IMR-90 (cell line): ENCODE measurements around the gene GPRIN3.

Experiments used
- BHLHE40 ChIP-seq: fragments of 150-350 bp; IDR thresholded peaks from 2 replicates; pipeline ENCODE4 v1.6.1; 2016; ENCODE audit warnings: mild to moderate bottlenecking, low read depth, low read length
- CEBPB ChIP-seq: IDR thresholded peaks from 2 replicates; pipeline ENCODE4 v1.6.1; 2012; ENCODE audit warnings: low read depth, low read length, improper control_type of control experiment
- CHD1 ChIP-seq: IDR thresholded peaks from 2 replicates; pipeline ENCODE4 v1.6.1; 2012; ENCODE audit warnings: low read depth, low read length, improper control_type of control experiment
- MAFK ChIP-seq: IDR thresholded peaks from 2 replicates; pipeline ENCODE4 v1.6.1; 2012; ENCODE audit warnings: low read depth, low read length, improper control_type of control experiment
- MAZ ChIP-seq: IDR thresholded peaks from 2 replicates; pipeline ENCODE4 v1.6.1; 2012; ENCODE audit warnings: low read depth, mild to moderate bottlenecking, low read length, improper control_type of control experiment, moderate library complexity, borderline replicate concordance
- MXI1 ChIP-seq: IDR thresholded peaks from 2 replicates; pipeline ENCODE4 v1.6.1; 2012; ENCODE audit warnings: low read depth, mild to moderate bottlenecking, low read length, moderate library complexity, borderline replicate concordance
- POLR2A ChIP-seq: IDR thresholded peaks from 2 replicates; pipeline ENCODE4 v1.6.1; 2012; ENCODE audit warnings: mild to moderate bottlenecking, low read depth, low read length
- RAD21 ChIP-seq: IDR thresholded peaks from 2 replicates; pipeline ENCODE4 v1.6.1; 2012; ENCODE audit warnings: low read length, improper control_type of control experiment
- RCOR1 ChIP-seq: IDR thresholded peaks from 2 replicates; pipeline ENCODE4 v1.6.1; 2012; ENCODE audit warnings: mild to moderate bottlenecking, low read length, improper control_type of control experiment; ENCODE audit not compliant: insufficient replicate concordance
- RFX5 ChIP-seq: IDR thresholded peaks from 2 replicates; pipeline ENCODE4 v1.8.0; 2012; ENCODE audit warnings: low read depth, mild to moderate bottlenecking, low read length, moderate library complexity
- SMC3 ChIP-seq: fragments of 150-350 bp; IDR thresholded peaks from 2 replicates; pipeline ENCODE4 v1.6.1; 2016; ENCODE audit warnings: low read depth, mild to moderate bottlenecking, antibody characterized with exemption, low read length, moderate library complexity
- TF ChIP-seq, protein P1 (sequence below): conservative IDR thresholded peaks from 2 replicates; pipeline ENCODE4 v1.5.1; 2012; ENCODE audit warnings: mild to moderate bottlenecking, low read depth, low read length, improper control_type of control experiment
- TF ChIP-seq, protein P2 (sequence below): fragments of 150-350 bp; IDR thresholded peaks from 2 replicates; pipeline ENCODE4 v1.6.1; 2016; ENCODE audit warnings: low read depth, mild to moderate bottlenecking, low read length, moderate library complexity, borderline replicate concordance
- TF ChIP-seq, protein P3 (sequence below): fragments of 150-350 bp; IDR thresholded peaks from 2 replicates; pipeline ENCODE4 v1.6.1; 2017; ENCODE audit warnings: mild to moderate bottlenecking, antibody characterized with exemption, low read length, low read depth

DNA sequence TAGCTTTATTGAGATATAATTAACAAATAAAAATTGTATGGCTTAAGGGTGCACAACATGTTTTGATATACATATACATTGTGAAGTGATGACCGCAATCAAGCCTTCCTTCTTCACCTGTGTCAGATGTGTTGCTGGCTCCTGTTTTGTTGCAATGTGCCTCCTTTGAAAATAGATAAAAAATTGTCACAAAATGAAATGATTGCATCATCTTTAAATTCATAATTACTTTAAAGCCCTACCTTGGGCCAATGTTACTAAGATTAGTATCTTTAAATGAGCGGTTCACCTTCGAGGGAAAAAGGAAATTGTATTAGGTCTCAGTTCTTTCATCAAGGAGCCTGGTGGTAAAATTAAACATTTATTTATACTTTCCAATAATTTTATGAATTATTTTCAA is 77.3 kb downstream of the GPRIN3 start:
- TF ChIP-seq, protein P1, sequence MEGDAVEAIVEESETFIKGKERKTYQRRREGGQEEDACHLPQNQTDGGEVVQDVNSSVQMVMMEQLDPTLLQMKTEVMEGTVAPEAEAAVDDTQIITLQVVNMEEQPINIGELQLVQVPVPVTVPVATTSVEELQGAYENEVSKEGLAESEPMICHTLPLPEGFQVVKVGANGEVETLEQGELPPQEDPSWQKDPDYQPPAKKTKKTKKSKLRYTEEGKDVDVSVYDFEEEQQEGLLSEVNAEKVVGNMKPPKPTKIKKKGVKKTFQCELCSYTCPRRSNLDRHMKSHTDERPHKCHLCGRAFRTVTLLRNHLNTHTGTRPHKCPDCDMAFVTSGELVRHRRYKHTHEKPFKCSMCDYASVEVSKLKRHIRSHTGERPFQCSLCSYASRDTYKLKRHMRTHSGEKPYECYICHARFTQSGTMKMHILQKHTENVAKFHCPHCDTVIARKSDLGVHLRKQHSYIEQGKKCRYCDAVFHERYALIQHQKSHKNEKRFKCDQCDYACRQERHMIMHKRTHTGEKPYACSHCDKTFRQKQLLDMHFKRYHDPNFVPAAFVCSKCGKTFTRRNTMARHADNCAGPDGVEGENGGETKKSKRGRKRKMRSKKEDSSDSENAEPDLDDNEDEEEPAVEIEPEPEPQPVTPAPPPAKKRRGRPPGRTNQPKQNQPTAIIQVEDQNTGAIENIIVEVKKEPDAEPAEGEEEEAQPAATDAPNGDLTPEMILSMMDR, result no peak
- no peak for TF ChIP-seq RCOR1
- no peak for TF ChIP-seq RFX5
- TF ChIP-seq POLR2A, result no peak
- TF ChIP-seq CEBPB, result peak; percentile 50; the same call in 1 of the 2 replicates
- TF ChIP-seq BHLHE40, result no peak
- no peak for TF ChIP-seq MAZ
- TF ChIP-seq, protein P2, sequence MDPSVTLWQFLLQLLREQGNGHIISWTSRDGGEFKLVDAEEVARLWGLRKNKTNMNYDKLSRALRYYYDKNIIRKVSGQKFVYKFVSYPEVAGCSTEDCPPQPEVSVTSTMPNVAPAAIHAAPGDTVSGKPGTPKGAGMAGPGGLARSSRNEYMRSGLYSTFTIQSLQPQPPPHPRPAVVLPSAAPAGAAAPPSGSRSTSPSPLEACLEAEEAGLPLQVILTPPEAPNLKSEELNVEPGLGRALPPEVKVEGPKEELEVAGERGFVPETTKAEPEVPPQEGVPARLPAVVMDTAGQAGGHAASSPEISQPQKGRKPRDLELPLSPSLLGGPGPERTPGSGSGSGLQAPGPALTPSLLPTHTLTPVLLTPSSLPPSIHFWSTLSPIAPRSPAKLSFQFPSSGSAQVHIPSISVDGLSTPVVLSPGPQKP, result no peak
- TF ChIP-seq MXI1, result no peak
- no peak for TF ChIP-seq MAFK
- no peak for TF ChIP-seq SMC3
- no peak for TF ChIP-seq RAD21
- TF ChIP-seq CHD1, result no peak
- TF ChIP-seq, protein P3, sequence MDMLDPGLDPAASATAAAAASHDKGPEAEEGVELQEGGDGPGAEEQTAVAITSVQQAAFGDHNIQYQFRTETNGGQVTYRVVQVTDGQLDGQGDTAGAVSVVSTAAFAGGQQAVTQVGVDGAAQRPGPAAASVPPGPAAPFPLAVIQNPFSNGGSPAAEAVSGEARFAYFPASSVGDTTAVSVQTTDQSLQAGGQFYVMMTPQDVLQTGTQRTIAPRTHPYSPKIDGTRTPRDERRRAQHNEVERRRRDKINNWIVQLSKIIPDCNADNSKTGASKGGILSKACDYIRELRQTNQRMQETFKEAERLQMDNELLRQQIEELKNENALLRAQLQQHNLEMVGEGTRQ, result no peak
